ENCODE measurements around the gene DCC.
"Not testable (repeated sequence)": the region's sequence is repeated elsewhere in the genome, so short reads cannot be mapped to it uniquely, and the experiment has no call there.

Gene DCC

GRCh38 chr18:53472546-53472945 lies 1132.5 kb downstream of the DCC start:
- no peak for DNase-seq (ENCODE audit: low read depth)
- H3K4me3 ChIP-seq (ENCODE audit: low read depth, low read length) = no peak overlapping the region

- H3K4me3 ChIP-seq (ENCODE audit: low read depth, low read length) = no peak overlapping the region
- no peak for DNase-seq (ENCODE audit: low read depth)
Observed at GRCh38 chr18:53478155-53478554, 1138.2 kb downstream of the DCC start.

- no peak for DNase-seq (ENCODE audit: low read depth)
- no peak overlapping the region for H3K4me3 ChIP-seq (ENCODE audit: low read depth, low read length)
Observed at GRCh38 chr18:53486296-53486695, 1146.3 kb downstream of the DCC start.

- DNase-seq (ENCODE audit: low read depth) = no peak
- no peak overlapping the region for H3K4me3 ChIP-seq (ENCODE audit: low read depth, low read length)
Observed at GRCh38 chr18:53489266-53489665, 1149.3 kb downstream of the DCC start.

- H3K4me3 ChIP-seq (ENCODE audit: low read depth, low read length) = no peak overlapping the region
- no peak for DNase-seq (ENCODE audit: low read depth)
Observed at GRCh38 chr18:53490019-53490418, 1150.0 kb downstream of the DCC start.

GRCh38 chr18:53496028-53496427 lies 1156.0 kb downstream of the DCC start:
- no peak overlapping the region for H3K4me3 ChIP-seq (ENCODE audit: low read depth, low read length)
- DNase-seq (ENCODE audit: low read depth) = no peak

- no peak for DNase-seq (ENCODE audit: low read depth)
- H3K4me3 ChIP-seq (ENCODE audit: low read depth, low read length) = no peak overlapping the region
Observed at GRCh38 chr18:53503914-53504441, 1164.0 kb downstream of the DCC start.

- no peak for DNase-seq (ENCODE audit: low read depth)
- no peak overlapping the region for H3K4me3 ChIP-seq (ENCODE audit: low read depth, low read length)
Observed at GRCh38 chr18:53508529-53508928, 1168.5 kb downstream of the DCC start.

GRCh38 chr18:53509886-53510285 lies 1169.9 kb downstream of the DCC start:
- H3K4me3 ChIP-seq (ENCODE audit: low read depth, low read length) = no peak overlapping the region
- DNase-seq (ENCODE audit: low read depth) = no peak

- not testable (repeated sequence) for H3K4me3 ChIP-seq (ENCODE audit: low read depth, low read length); DNase-seq (ENCODE audit: low read depth)
Observed at GRCh38 chr18:53511725-53512124, 1171.7 kb downstream of the DCC start.

GRCh38 chr18:53521068-53521467 lies 1181.1 kb downstream of the DCC start:
- DNase-seq (ENCODE audit: low read depth) = no peak
- no peak overlapping the region for H3K4me3 ChIP-seq (ENCODE audit: low read depth, low read length)

GRCh38 chr18:53526101-53526870 lies 1186.3 kb downstream of the DCC start:
- DNase-seq (ENCODE audit: low read depth) = no peak

GRCh38 chr18:53527365-53527764 lies 1187.4 kb downstream of the DCC start:
- DNase-seq (ENCODE audit: low read depth) = no peak
- no peak overlapping the region for H3K4me3 ChIP-seq (ENCODE audit: low read depth, low read length)

More at GRCh38 chr18:53526101-53526870, 1186.3 kb downstream of the DCC start:
- no peak overlapping the region for H3K4me3 ChIP-seq (ENCODE audit: low read depth, low read length)

- no peak for DNase-seq (ENCODE audit: low read depth)
- no peak overlapping the region for H3K4me3 ChIP-seq (ENCODE audit: low read depth, low read length)
Observed at GRCh38 chr18:53531187-53531586, 1191.2 kb downstream of the DCC start.

GRCh38 chr18:53531896-53532295 lies 1191.9 kb downstream of the DCC start:
- DNase-seq (ENCODE audit: low read depth) = no peak
- no peak overlapping the region for H3K4me3 ChIP-seq (ENCODE audit: low read depth, low read length)

- H3K4me3 ChIP-seq (ENCODE audit: low read depth, low read length) = no peak overlapping the region
- no peak for DNase-seq (ENCODE audit: low read depth)
Observed at GRCh38 chr18:53534203-53534602, 1194.2 kb downstream of the DCC start.

- no peak for DNase-seq (ENCODE audit: low read depth)
- no peak overlapping the region for H3K4me3 ChIP-seq (ENCODE audit: low read depth, low read length)
Observed at GRCh38 chr18:53534695-53535094, 1194.7 kb downstream of the DCC start.

- DNase-seq (ENCODE audit: low read depth) = no peak
- H3K4me3 ChIP-seq (ENCODE audit: low read depth, low read length) = no peak overlapping the region
Observed at GRCh38 chr18:53536908-53537307, 1196.9 kb downstream of the DCC start.

- no peak for DNase-seq (ENCODE audit: low read depth)
- H3K4me3 ChIP-seq (ENCODE audit: low read depth, low read length) = no peak overlapping the region
Observed at GRCh38 chr18:53541924-53542323, 1201.9 kb downstream of the DCC start.

GRCh38 chr18:53543711-53544110 lies 1203.7 kb downstream of the DCC start:
- DNase-seq (ENCODE audit: low read depth) = no peak
- H3K4me3 ChIP-seq (ENCODE audit: low read depth, low read length) = no peak overlapping the region

GRCh38 chr18:53544917-53545316 lies 1204.9 kb downstream of the DCC start:
- no peak overlapping the region for H3K4me3 ChIP-seq (ENCODE audit: low read depth, low read length)
- DNase-seq (ENCODE audit: low read depth) = no peak

All from skeletal muscle cell (primary cell).